Measurements from ENCODE around the gene KLK3. TPM values are rescaled to one million over a fixed set of nuclear protein-coding genes. Genes with fewer than 3 reads are reported as not detected.

The KLK3 gene
- total and polyA plus RNA-seq, 8 donors = not detected

- TF ChIP-seq, protein P1, sequence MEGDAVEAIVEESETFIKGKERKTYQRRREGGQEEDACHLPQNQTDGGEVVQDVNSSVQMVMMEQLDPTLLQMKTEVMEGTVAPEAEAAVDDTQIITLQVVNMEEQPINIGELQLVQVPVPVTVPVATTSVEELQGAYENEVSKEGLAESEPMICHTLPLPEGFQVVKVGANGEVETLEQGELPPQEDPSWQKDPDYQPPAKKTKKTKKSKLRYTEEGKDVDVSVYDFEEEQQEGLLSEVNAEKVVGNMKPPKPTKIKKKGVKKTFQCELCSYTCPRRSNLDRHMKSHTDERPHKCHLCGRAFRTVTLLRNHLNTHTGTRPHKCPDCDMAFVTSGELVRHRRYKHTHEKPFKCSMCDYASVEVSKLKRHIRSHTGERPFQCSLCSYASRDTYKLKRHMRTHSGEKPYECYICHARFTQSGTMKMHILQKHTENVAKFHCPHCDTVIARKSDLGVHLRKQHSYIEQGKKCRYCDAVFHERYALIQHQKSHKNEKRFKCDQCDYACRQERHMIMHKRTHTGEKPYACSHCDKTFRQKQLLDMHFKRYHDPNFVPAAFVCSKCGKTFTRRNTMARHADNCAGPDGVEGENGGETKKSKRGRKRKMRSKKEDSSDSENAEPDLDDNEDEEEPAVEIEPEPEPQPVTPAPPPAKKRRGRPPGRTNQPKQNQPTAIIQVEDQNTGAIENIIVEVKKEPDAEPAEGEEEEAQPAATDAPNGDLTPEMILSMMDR (IDR thresholded peaks at IDR 0.05) = no peak
- H3K4me1 ChIP-seq = no peaks in the 10 kb centered on the region
- DNase-seq (no peak), ATAC-seq (no peak)
- no peak overlapping the region for H3K27ac ChIP-seq
- no peaks in the 10 kb centered on the region for H3K36me3 ChIP-seq
- peaks cover 0 to 64% of the 10 kb centered on the region in 2 donors for H3K27me3 ChIP-seq
- no peak overlapping the region for H3K4me3 ChIP-seq
- no peaks in the 10 kb centered on the region for H3K9me3 ChIP-seq
- intact Hi-C loops (cut with DNase I) = no loop called here
Observed at GRCh38 chr19:50850738-50851137, 4.0 kb upstream of the KLK3 start.

DNA sequence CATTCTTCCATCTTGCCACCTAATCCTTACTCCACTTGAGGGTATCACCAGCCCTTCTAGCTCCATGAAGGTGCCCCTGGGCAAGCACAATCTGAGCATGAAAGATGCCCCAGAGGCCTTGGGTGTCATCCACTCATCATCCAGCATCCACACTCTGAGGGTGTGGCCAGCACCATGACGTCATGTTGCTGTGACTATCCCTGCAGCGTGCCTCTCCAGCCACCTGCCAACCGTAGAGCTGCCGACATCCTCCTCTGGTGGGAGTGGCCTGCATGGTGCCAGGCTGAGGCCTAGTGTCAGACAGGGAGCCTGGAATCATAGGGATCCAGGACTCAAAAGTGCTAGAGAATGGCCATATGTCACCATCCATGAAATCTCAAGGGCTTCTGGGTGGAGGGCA lies 3.1 kb upstream of the KLK3 start:
- Histone ChIP-seq H3K4me1 (no peaks in the 10 kb centered on the region), H3K27me3 (peaks cover 0 to 70% of the 10 kb centered on the region in 2 donors), H3K36me3 (no peaks in the 10 kb centered on the region), H3K27ac (no peak overlapping the region), H3K9me3 (no peaks in the 10 kb centered on the region), H3K4me3 (no peak overlapping the region)
- TF ChIP-seq, protein P1 (IDR thresholded peaks at IDR 0.05) = no peak
- ATAC-seq = no peak
- DNase-seq = peak in 1 of 4 donors; percentile 52
- intact Hi-C loops (cut with DNase I) = no loop called here

GRCh38 chr19:50857366-50857765 lies 2.7 kb downstream of the KLK3 start:
- TF ChIP-seq, protein P1 (IDR thresholded peaks at IDR 0.05) = no peak
- ATAC-seq = no peak
- DNase-seq = no peak
- Histone ChIP-seq H3K4me1 (no peaks in the 10 kb centered on the region), H3K27ac (no peak overlapping the region), H3K4me3 (no peak overlapping the region), H3K27me3 (peaks cover 0 to 88% of the 10 kb centered on the region in 2 donors), H3K9me3 (peaks cover 0 to 7% of the 10 kb centered on the region in 2 donors), H3K36me3 (no peaks in the 10 kb centered on the region)
- intact Hi-C loops (cut with DNase I) = no loop called here

GRCh38 chr19:50858886-50859285 lies 4.2 kb downstream of the KLK3 start:
- Histone ChIP-seq H3K9me3 (peaks cover 0 to 7% of the 10 kb centered on the region in 2 donors), H3K27ac (no peak overlapping the region), H3K4me1 (no peaks in the 10 kb centered on the region), H3K27me3 (peaks cover 0 to 81% of the 10 kb centered on the region in 2 donors), H3K4me3 (no peak overlapping the region), H3K36me3 (no peaks in the 10 kb centered on the region)
- TF ChIP-seq, protein P1 (IDR thresholded peaks at IDR 0.05) = no peak
- intact Hi-C loops (cut with DNase I) = no loop called here
- ATAC-seq (no peak), DNase-seq (peak in 1 of 4 donors; percentile 54)

- intact Hi-C loops (cut with DNase I) = no loop called here
- ATAC-seq (no peak), DNase-seq (no peak)
- TF ChIP-seq, protein P1 (IDR thresholded peaks at IDR 0.05) = no peak
- peaks cover 0 to 7% of the 10 kb centered on the region in 2 donors for H3K9me3 ChIP-seq
- H3K4me3 ChIP-seq = no peak overlapping the region
- no peak overlapping the region for H3K27ac ChIP-seq
- no peaks in the 10 kb centered on the region for H3K4me1 ChIP-seq
- H3K27me3 ChIP-seq = peaks cover 0 to 81% of the 10 kb centered on the region in 2 donors
- no peaks in the 10 kb centered on the region for H3K36me3 ChIP-seq
Observed at GRCh38 chr19:50859849-50860248, 5.1 kb downstream of the KLK3 start.
